K562 (cell line): ENCODE data around the gene GOPC. TPM values are rescaled to one million over a fixed set of nuclear protein-coding genes. Genes with fewer than 3 reads are reported as not detected.
A peak's percentile ranks its signal among the peaks of the same experiment; 100 is the strongest.

ENCODE experiments used
- CAMTA2 ChIP-seq: fragments of 250-450 bp; sonication (Bioruptor Pico); conservative IDR thresholded peaks from 2 replicates; pipeline ENCODE4 v1.5.1; 2022
- ERF ChIP-seq: fragments of 450-650 bp; formaldehyde crosslinking; IDR thresholded peaks from 2 replicates; pipeline ENCODE4 v1.4.0; 2020; ENCODE audit warnings: mild to moderate bottlenecking, mixed read lengths
- HOXB6 ChIP-seq: fragments of 250-450 bp; sonication (Bioruptor Pico); IDR thresholded peaks from 2 replicates; pipeline ENCODE4 v1.5.1; 2022; ENCODE audit warnings: mild to moderate bottlenecking, borderline replicate concordance
- HSF4 ChIP-seq: fragments of 250-450 bp; sonication (Bioruptor Pico); IDR thresholded peaks from 2 replicates; pipeline ENCODE4 v2.1.2; 2022; ENCODE audit warnings: mild to moderate bottlenecking, moderate library complexity, borderline replicate concordance
- KLF13 ChIP-seq: fragments of 450-650 bp; IDR thresholded peaks from 2 replicates; pipeline ENCODE4 v1.6.1; 2016; ENCODE audit warnings: missing genetic modification characterization, low read depth, mild to moderate bottlenecking, missing compliant biosample characterization, moderate library complexity, borderline replicate concordance
- MCM3 ChIP-seq: fragments of 450-650 bp; IDR thresholded peaks from 2 replicates; pipeline ENCODE4 v1.6.1; 2016
- MYBL2 ChIP-seq, 2 experiments: fragments of 450-650 bp in 1 of 2; sonication (generic) in 1 of 2; formaldehyde crosslinking in 1 of 2; IDR thresholded peaks; 2 replicates each; pipeline versions ENCODE4 v1.6.1 to v1.8.1; 2017 to 2022; ENCODE audit warnings: borderline replicate concordance in 1 of 2, inconsistent platforms in 1 of 2, low read depth in 1 of 2, mild to moderate bottlenecking in 1 of 2, missing genetic modification reagents in 1 of 2, moderate library complexity in 1 of 2
- PHB ChIP-seq: fragments of 250-450 bp; sonication (Bioruptor Pico); IDR thresholded peaks from 2 replicates; pipeline ENCODE4 v1.5.0; 2021
- POLR2G ChIP-seq: fragments of 200-400 bp; formaldehyde crosslinking; IDR thresholded peaks from 2 replicates; pipeline ENCODE4 v1.6.1; 2017; ENCODE audit warnings: low read depth, mild to moderate bottlenecking, antibody characterized with exemption, low read length, moderate library complexity
- SNIP1 ChIP-seq: fragments of 450-650 bp; IDR thresholded peaks from 2 replicates; pipeline ENCODE4 v1.7.1; 2017; ENCODE audit warnings: low read depth, mild to moderate bottlenecking
- TFAP4 ChIP-seq: sonication (generic); formaldehyde crosslinking; IDR thresholded peaks from 2 replicates; pipeline ENCODE4 v1.8.0; 2022; ENCODE audit warnings: missing genetic modification reagents, mild to moderate bottlenecking, moderate library complexity, borderline replicate concordance
- TGIF2 ChIP-seq: sonication (generic); formaldehyde crosslinking; IDR thresholded peaks from 2 replicates; pipeline ENCODE4 v1.8.1; 2022; ENCODE audit warnings: mild to moderate bottlenecking, missing genetic modification reagents, moderate library complexity
- ZNF583 ChIP-seq: fragments of 250-450 bp; sonication (Bioruptor Pico); IDR thresholded peaks from 2 replicates; pipeline ENCODE4 v1.4.0; 2020
- polyA plus RNA-seq, 8 experiments: library from polyadenylated mRNA; depleted of rRNA in 4 of 8; stranded (reverse) in 5 of 8; unstranded in 3 of 8; fragments of >200 nt; fragmentation: Nextera tagmentation in 2 of 8; fragmentation: Illumina TruSeq in 1 of 8; extraction: Ambion mirVana in 2 of 8; extraction: Trizol in 1 of 8; gene quantifications; 2 replicates each; pipeline versions ENCODE4 v1.2.1 to v1.2.3, GENCODE V29; 2011 to 2014; ENCODE audit warnings: inconsistent platforms in 1 of 8, missing spikeins in 1 of 8
- total RNA-seq, 7 experiments: library from RNA; depleted of rRNA in 6 of 7; stranded (reverse); fragments of >200 nt in 6 of 7; fragmentation: Illumina TruSeq in 2 of 7; extraction: Trizol in 2 of 7; gene quantifications; 2 replicates each; pipeline versions ENCODE4 v1.2.1 to v1.2.3, GENCODE V29; 2011 to 2021; ENCODE audit warnings: low replicate concordance in 1 of 7
- TF ChIP-seq, protein P1 (sequence below): fragments of 250-450 bp; sonication (Bioruptor Pico); IDR thresholded peaks from 2 replicates; pipeline ENCODE4 v1.4.0; 2020; ENCODE audit warnings: mild to moderate bottlenecking, moderate library complexity, borderline replicate concordance
- TF ChIP-seq, protein P2 (sequence below): sonication (generic); formaldehyde crosslinking; IDR thresholded peaks from 2 replicates; pipeline ENCODE4 v1.8.0; 2022; ENCODE audit warnings: mild to moderate bottlenecking, missing genetic modification reagents
- TF ChIP-seq, protein P3 (sequence below): fragments of 450-650 bp; formaldehyde crosslinking; IDR thresholded peaks from 2 replicates; pipeline ENCODE4 v1.4.0; 2020; ENCODE audit warnings: mild to moderate bottlenecking, moderate library complexity
- TF ChIP-seq, protein P4 (sequence below): fragments of 450-650 bp; formaldehyde crosslinking; IDR thresholded peaks from 2 replicates; pipeline ENCODE4 v1.4.0; 2022; ENCODE audit warnings: mild to moderate bottlenecking, moderate library complexity
- TF ChIP-seq, protein P5 (sequence below): fragments of 450-650 bp; IDR thresholded peaks from 2 replicates; pipeline ENCODE4 v1.6.1; 2016; ENCODE audit warnings: missing biosample characterization, missing genetic modification characterization

Gene GOPC
- total and polyA plus RNA-seq, 9 of the 15 experiments (the other 6 are each of a cell fraction or from before 2014, with no cell fraction given): 10.0 to 32.2 (median 25.6) TPM

GRCh38 chr6:117602151-117602898, at the start of gene GOPC (continued):
- TF ChIP-seq, protein P1, sequence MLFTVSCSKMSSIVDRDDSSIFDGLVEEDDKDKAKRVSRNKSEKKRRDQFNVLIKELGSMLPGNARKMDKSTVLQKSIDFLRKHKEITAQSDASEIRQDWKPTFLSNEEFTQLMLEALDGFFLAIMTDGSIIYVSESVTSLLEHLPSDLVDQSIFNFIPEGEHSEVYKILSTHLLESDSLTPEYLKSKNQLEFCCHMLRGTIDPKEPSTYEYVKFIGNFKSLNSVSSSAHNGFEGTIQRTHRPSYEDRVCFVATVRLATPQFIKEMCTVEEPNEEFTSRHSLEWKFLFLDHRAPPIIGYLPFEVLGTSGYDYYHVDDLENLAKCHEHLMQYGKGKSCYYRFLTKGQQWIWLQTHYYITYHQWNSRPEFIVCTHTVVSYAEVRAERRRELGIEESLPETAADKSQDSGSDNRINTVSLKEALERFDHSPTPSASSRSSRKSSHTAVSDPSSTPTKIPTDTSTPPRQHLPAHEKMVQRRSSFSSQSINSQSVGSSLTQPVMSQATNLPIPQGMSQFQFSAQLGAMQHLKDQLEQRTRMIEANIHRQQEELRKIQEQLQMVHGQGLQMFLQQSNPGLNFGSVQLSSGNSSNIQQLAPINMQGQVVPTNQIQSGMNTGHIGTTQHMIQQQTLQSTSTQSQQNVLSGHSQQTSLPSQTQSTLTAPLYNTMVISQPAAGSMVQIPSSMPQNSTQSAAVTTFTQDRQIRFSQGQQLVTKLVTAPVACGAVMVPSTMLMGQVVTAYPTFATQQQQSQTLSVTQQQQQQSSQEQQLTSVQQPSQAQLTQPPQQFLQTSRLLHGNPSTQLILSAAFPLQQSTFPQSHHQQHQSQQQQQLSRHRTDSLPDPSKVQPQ: no peak
- TF ChIP-seq, protein P2, sequence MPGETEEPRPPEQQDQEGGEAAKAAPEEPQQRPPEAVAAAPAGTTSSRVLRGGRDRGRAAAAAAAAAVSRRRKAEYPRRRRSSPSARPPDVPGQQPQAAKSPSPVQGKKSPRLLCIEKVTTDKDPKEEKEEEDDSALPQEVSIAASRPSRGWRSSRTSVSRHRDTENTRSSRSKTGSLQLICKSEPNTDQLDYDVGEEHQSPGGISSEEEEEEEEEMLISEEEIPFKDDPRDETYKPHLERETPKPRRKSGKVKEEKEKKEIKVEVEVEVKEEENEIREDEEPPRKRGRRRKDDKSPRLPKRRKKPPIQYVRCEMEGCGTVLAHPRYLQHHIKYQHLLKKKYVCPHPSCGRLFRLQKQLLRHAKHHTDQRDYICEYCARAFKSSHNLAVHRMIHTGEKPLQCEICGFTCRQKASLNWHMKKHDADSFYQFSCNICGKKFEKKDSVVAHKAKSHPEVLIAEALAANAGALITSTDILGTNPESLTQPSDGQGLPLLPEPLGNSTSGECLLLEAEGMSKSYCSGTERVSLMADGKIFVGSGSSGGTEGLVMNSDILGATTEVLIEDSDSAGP: no peak
- TF ChIP-seq POLR2G (peak; percentile 98), ERF (CRISPR knock-in tag) (no peak), MYBL2 (IDR thresholded peaks at IDR 0.05; ENCODE audit: low read depth) (no peak), MYBL2 (CRISPR knock-in tag; IDR thresholded peaks at IDR 0.05; ENCODE audit: borderline replicate concordance) (no peak), ZNF583 (CRISPR knock-in tag) (no peak), HOXB6 (CRISPR knock-in tag) (no peak), SNIP1 (no peak), HSF4 (CRISPR knock-in tag) (no peak), MCM3 (no peak), TFAP4 (CRISPR knock-in tag) (peak; percentile 86), CAMTA2 (no peak), PHB (no peak), KLF13 (tag) (no peak), TGIF2 (CRISPR knock-in tag) (no peak)
- TF ChIP-seq, protein P3, sequence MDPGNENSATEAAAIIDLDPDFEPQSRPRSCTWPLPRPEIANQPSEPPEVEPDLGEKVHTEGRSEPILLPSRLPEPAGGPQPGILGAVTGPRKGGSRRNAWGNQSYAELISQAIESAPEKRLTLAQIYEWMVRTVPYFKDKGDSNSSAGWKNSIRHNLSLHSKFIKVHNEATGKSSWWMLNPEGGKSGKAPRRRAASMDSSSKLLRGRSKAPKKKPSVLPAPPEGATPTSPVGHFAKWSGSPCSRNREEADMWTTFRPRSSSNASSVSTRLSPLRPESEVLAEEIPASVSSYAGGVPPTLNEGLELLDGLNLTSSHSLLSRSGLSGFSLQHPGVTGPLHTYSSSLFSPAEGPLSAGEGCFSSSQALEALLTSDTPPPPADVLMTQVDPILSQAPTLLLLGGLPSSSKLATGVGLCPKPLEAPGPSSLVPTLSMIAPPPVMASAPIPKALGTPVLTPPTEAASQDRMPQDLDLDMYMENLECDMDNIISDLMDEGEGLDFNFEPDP (CRISPR knock-in tag): no peak
- TF ChIP-seq, protein P4, sequence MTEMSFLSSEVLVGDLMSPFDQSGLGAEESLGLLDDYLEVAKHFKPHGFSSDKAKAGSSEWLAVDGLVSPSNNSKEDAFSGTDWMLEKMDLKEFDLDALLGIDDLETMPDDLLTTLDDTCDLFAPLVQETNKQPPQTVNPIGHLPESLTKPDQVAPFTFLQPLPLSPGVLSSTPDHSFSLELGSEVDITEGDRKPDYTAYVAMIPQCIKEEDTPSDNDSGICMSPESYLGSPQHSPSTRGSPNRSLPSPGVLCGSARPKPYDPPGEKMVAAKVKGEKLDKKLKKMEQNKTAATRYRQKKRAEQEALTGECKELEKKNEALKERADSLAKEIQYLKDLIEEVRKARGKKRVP (CRISPR knock-in tag): no peak
- TF ChIP-seq, protein P5, sequence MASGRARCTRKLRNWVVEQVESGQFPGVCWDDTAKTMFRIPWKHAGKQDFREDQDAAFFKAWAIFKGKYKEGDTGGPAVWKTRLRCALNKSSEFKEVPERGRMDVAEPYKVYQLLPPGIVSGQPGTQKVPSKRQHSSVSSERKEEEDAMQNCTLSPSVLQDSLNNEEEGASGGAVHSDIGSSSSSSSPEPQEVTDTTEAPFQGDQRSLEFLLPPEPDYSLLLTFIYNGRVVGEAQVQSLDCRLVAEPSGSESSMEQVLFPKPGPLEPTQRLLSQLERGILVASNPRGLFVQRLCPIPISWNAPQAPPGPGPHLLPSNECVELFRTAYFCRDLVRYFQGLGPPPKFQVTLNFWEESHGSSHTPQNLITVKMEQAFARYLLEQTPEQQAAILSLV (tag): no peak
